HEK293 (cell line): ENCODE results near the gene ALOXE3.

ENCODE experiments used
- GLIS2 ChIP-seq: fragments of 450-650 bp; formaldehyde crosslinking; IDR thresholded peaks from 2 replicates; pipeline ENCODE4 v1.5.1; 2016; ENCODE audit warnings: missing biosample characterization, missing genetic modification characterization
- KLF16 ChIP-seq: fragments of 450-650 bp; formaldehyde crosslinking; IDR thresholded peaks from 2 replicates; pipeline ENCODE4 v1.5.1; 2017; ENCODE audit warnings: missing biosample characterization, missing genetic modification characterization
- RBAK ChIP-seq: fragments of 450-650 bp; formaldehyde crosslinking; IDR thresholded peaks from 2 replicates; pipeline ENCODE4 v1.5.1; 2016; ENCODE audit warnings: missing biosample characterization, missing genetic modification characterization
- REPIN1 ChIP-seq: fragments of 450-650 bp; formaldehyde crosslinking; IDR thresholded peaks from 2 replicates; pipeline ENCODE4 v1.5.1; 2017; ENCODE audit warnings: missing biosample characterization, missing genetic modification characterization, low read depth
- SALL2 ChIP-seq: fragments of 450-650 bp; formaldehyde crosslinking; IDR thresholded peaks from 2 replicates; pipeline ENCODE4 v1.5.0; 2017; ENCODE audit warnings: missing biosample characterization, mild to moderate bottlenecking, missing genetic modification characterization, borderline replicate concordance
- WT1 ChIP-seq: fragments of 450-650 bp; formaldehyde crosslinking; IDR thresholded peaks from 2 replicates; pipeline ENCODE4 v1.5.1; 2016; ENCODE audit warnings: missing biosample characterization, missing genetic modification characterization
- ZBTB10 ChIP-seq: fragments of 450-650 bp; formaldehyde crosslinking; IDR thresholded peaks from 2 replicates; pipeline ENCODE4 v1.5.1; 2016; ENCODE audit warnings: missing biosample characterization, missing genetic modification characterization
- ZNF416 ChIP-seq: fragments of 450-650 bp; formaldehyde crosslinking; IDR thresholded peaks from 2 replicates; pipeline ENCODE4 v1.5.1; 2016; ENCODE audit warnings: missing biosample characterization, missing genetic modification characterization
- ZNF510 ChIP-seq: fragments of 450-650 bp; formaldehyde crosslinking; IDR thresholded peaks from 2 replicates; pipeline ENCODE4 v1.5.1; 2018; ENCODE audit warnings: mild to moderate bottlenecking, missing genetic modification characterization, missing biosample characterization; ENCODE audit not compliant: insufficient replicate concordance
- ZNF777 ChIP-seq: fragments of 450-650 bp; formaldehyde crosslinking; IDR thresholded peaks from 2 replicates; pipeline ENCODE4 v1.5.1; 2017; ENCODE audit warnings: missing biosample characterization, missing genetic modification characterization, borderline replicate concordance
- ZNF843 ChIP-seq: fragments of 450-650 bp; formaldehyde crosslinking; IDR thresholded peaks from 2 replicates; pipeline ENCODE4 v1.5.1; 2016; ENCODE audit warnings: missing biosample characterization, missing genetic modification characterization

- TF ChIP-seq GLIS2 (tag by site-specific recombination) (no peak), ZNF843 (tag by site-specific recombination) (no peak), REPIN1 (tag by site-specific recombination) (no peak), KLF16 (no peak), ZNF777 (tag by site-specific recombination) (no peak), WT1 (tag by site-specific recombination) (no peak), ZBTB10 (tag by site-specific recombination) (no peak), SALL2 (tag by site-specific recombination) (no peak), ZNF416 (tag by site-specific recombination) (no peak), ZNF510 (no peak), RBAK (tag by site-specific recombination) (no peak)
These were observed 1.5 kb downstream of the ALOXE3 start for GRCh38 chr17:8116776-8117175.
